Epithelial cell of esophagus (primary cell): ENCODE data around the gene FAM78A.

Experiments used
- DNase-seq: peaks from one replicate; pipeline ENCODE4 v3.0.0; 2010; ENCODE audit warnings: low read depth
- H3K4me3 ChIP-seq: 2 replicates; pipeline ENCODE4 v1.5.1; 2011; ENCODE audit warnings: mild to moderate bottlenecking, low read length, control low read depth
- TF ChIP-seq, protein P1 (sequence below): IDR thresholded peaks from 2 replicates; pipeline ENCODE4 v1.5.1; 2011; ENCODE audit warnings: low read depth, mild to moderate bottlenecking, low read length, control low read depth, inconsistent platforms; ENCODE audit not compliant: insufficient read depth; ENCODE audit errors: missing control alignments

FAM78A gene

DNA sequence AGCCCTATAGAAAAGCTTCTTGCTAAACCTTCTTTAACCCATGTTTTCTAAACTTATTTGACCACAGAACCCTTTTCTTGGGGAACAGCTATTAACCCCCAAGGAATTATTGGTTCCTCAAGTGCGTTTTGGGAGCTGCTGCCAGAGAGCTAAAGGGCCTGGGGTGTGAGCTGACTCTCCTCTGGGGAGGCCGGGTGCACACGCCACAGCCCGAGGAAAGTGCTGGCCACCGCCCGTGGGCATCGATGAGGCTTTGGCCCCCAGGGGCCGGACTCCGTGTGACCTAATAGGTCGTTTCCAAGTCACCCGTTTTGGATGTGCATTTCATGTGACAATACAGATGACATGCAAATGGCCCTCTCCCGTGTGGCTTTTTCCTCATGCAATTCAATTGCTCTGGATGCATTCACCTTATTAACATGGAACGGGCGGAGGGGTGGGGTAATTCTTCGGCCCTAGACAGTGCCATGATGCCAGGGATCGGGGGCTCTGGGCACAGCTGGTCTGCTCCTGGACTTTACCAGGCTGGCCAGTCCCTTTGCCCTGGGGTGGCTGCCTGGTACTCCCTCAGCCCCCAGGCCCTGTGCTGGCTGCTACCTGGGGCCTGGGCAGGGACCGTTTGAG lies 32.7 kb upstream of the FAM78A start:
- no peak overlapping the region for H3K4me3 ChIP-seq
- TF ChIP-seq, protein P1, sequence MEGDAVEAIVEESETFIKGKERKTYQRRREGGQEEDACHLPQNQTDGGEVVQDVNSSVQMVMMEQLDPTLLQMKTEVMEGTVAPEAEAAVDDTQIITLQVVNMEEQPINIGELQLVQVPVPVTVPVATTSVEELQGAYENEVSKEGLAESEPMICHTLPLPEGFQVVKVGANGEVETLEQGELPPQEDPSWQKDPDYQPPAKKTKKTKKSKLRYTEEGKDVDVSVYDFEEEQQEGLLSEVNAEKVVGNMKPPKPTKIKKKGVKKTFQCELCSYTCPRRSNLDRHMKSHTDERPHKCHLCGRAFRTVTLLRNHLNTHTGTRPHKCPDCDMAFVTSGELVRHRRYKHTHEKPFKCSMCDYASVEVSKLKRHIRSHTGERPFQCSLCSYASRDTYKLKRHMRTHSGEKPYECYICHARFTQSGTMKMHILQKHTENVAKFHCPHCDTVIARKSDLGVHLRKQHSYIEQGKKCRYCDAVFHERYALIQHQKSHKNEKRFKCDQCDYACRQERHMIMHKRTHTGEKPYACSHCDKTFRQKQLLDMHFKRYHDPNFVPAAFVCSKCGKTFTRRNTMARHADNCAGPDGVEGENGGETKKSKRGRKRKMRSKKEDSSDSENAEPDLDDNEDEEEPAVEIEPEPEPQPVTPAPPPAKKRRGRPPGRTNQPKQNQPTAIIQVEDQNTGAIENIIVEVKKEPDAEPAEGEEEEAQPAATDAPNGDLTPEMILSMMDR = no peak
- DNase-seq = no peak

DNA sequence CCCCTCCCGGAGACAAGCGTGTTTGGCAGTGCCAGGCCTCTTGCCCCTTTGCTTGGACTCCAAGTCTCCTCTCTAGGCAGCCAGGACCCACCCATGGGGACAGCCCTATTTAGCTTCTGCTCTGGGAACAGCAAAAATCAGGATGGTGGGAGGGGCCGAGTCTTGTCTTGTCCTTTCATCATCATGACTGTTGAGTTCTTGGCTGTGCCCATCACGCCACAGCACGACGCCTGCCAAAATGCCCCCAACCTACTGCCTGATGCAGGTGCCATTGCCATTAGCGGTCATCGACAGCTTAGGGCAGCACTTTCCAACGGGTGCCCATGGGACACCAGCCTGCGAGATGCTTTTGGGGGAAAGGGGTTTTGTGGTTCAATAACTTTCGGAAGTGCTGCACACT lies 32.1 kb upstream of the FAM78A start:
- H3K4me3 ChIP-seq = no peak overlapping the region
- no peak for DNase-seq
- TF ChIP-seq, protein P1 = no peak

DNA sequence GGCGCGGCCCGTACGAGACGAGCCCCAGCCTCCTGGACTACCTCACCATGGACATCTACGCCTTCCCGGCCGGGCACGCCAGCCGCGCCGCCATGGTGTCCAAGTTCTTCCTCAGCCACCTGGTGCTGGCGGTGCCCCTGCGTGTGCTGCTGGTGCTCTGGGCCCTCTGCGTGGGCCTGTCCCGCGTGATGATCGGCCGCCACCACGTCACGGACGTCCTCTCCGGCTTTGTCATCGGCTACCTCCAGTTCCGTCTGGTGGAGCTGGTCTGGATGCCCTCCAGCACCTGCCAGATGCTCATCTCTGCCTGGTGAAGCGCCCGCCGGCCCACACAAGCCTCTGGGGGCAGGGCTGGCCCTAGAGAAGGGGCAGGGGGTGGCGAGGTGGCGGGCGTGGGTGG lies 31.7 kb upstream of the FAM78A start:
- no peak for DNase-seq
- TF ChIP-seq, protein P1 = no peak
- no peak overlapping the region for H3K4me3 ChIP-seq

DNA sequence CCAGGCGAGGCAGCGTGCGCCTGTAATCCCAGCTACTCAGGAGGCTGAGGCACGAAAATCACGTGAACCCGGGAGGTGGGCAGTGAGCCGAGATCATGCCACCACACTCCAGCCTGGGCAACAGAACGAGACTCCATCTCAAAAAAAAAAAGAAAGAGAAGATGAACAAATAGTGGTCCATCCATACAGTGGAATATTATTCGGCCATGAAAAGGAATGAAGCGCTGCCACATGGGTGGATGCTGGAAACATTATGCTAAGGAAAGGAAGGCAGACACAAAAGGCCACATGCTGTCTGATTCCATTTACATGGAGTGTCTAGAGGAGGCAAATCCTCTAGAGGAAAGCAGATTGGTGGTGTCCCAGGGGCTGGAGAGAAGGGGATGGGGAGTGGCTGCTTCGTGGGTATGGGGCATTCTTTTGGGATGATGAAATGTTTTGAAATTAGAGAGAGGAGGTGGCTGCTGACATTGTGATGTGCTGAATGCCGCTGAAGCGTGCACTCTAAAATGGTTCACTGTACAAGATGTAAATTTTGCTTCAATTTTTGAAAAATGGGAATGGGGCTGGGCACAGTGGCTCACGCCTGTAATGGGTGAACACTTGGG lies 30.2 kb upstream of the FAM78A start:
- no peak overlapping the region for H3K4me3 ChIP-seq
- no peak for DNase-seq
- TF ChIP-seq, protein P1 = no peak

DNA sequence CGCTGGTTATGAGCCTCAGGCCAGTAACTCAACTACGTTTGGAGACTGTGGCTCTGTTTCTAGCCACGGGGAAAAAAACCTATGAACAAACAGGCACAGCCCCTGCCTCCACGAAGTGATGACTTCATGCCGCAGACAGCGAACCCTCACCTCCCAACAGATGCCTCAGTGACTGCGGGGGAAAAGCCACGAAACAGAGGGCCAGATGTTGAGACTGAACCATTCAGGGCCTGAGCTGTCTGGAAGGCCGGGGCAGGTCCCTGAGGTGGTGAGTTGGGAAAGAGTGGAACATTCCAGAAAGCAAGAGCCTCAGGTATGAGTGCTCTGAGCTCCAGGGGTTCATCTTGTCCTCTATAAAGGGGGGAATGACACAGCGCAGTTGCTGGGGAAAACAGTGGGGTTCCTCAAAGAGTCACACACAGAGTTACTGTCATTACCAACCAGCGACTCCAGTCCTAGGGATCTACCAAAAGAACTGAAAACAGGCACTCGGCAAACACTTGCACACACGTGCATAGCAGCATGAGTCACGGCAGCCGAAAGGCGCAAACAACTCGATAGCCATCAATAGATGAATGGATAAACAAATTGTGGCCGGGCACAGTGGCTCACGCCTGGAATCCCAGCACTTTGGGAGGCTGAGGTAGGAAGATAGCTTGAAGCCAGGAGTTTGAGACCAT lies 28.5 kb upstream of the FAM78A start:
- TF ChIP-seq, protein P1 = no peak
- no peak overlapping the region for H3K4me3 ChIP-seq
- peak; percentile 34 for DNase-seq

DNA sequence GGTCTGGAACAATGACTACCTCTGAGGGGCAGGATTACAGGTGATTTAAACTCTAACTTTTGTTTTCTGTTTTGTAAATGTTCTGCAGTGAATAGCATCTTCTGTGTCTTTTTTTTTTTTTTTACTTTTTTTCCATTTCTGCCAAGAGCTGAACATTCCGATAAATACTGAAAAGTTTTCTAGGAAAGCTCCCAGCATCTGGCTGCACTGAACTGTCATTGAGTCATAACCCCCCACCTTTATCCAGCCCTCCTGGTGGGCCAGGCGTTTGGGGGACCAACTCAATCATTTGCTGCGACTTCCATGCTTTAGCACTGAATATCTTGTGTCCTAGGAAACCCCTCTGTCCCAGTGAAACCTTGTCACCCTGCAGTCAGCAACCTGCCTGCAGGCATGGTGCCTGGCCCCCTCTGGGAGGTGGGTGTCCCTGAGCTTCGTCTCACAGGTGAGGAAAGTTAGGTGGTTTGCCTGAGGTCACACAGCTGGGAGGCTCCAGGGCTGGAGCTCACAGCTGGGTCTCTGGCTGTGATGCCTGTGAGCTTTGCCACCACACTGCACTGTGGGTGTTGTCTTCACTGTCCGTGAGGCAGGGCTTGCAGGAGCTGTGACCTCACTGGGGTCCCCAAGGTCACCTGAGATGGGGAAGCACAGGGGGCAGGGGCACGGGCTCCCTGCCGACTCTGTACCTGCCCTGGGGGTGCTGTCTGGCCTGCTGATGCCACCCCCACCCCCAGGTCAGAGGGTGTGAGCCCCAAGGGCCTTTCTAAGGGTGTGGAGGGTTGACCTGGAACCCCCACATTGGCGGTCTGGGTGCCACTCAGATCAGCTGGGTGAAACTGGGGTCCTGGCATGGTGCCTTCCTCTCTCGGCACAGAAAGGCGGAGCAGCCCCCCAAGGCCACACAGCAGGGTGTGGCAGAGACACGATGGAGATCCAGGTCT lies 27.3 kb upstream of the FAM78A start:
- no peak for DNase-seq
- no peak overlapping the region for H3K4me3 ChIP-seq
- TF ChIP-seq, protein P1 = no peak
